Breast epithelium (tissue), 3 donors: Measurements from ENCODE around the gene TCFL5.

Experiments
- CTCF ChIP-seq, 3 donors: fragments of 450-650 bp; IDR thresholded peaks; one replicate each; pipeline ENCODE4 v1.5.1; 2016 to 2017; ENCODE audit warnings: antibody characterized with exemption in 3 of 3, mild to moderate bottlenecking in 3 of 3, moderate library complexity in 3 of 3
- POLR2A ChIP-seq: fragments of 450-650 bp; IDR thresholded peaks from one replicate; pipeline ENCODE4 v1.6.1; 2016; ENCODE audit warnings: antibody characterized with exemption, mild to moderate bottlenecking, moderate library complexity
- POLR2AphosphoS5 ChIP-seq, 3 donors: sonication (generic); formaldehyde crosslinking; IDR thresholded peaks; one replicate each; pipeline ENCODE4 v1.6.1; 2017; ENCODE audit warnings: antibody characterized with exemption in 3 of 3

GRCh38 chr20:62905536-62906117 is 44.0 kb upstream of the TCFL5 start:
- no peak for TF ChIP-seq POLR2A
- TF ChIP-seq CTCF (IDR thresholded peaks at IDR 0.05): no peak
- no peak for TF ChIP-seq POLR2AphosphoS5 (IDR thresholded peaks at IDR 0.05)
